HG03097 (cell line): ENCODE results near the gene SELPLG.
A peak's percentile ranks its signal among the peaks of the same experiment; 100 is the strongest.
"Not testable (repeated sequence)": the region's sequence is repeated elsewhere in the genome, so short reads cannot be mapped to it uniquely, and the experiment has no call there.

ENCODE experiments used
- ATAC-seq: cut with Tn5 transposase; IDR thresholded peaks from one replicate; pipeline ENCODE4 v1.9.1; 2021; ENCODE audit not compliant: unreplicated experiment, low FRiP score

The SELPLG gene

DNA sequence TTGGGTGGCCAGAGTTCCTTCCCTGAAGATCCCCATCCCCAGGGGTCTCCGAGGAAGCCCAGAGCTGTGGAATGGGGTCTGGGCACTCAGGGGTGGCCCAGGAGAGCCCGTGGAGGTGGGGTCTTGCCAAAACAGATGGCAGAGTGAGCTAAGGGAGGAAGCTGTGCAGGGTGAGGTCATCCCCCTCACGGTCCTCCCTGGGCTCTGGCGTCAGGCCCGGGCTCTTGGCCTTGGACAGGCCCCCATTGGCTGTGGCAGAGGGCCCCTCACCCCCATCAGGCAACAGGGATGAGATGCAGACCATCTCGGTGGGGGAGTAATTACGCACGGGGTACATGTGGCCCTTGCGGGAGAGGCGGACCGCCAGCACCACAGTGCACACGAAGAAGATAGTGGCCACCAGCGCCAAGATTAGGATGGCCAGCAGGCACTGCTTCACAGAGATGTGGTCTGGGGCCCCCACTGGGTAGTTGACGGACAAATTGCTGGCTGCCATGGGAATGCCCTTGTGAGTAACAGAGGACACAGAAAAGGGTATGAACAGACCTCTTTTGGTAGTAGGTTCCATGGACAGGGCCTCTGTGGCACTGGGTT is 10.7 kb downstream of the SELPLG start:
- ATAC-seq, result no peak

DNA sequence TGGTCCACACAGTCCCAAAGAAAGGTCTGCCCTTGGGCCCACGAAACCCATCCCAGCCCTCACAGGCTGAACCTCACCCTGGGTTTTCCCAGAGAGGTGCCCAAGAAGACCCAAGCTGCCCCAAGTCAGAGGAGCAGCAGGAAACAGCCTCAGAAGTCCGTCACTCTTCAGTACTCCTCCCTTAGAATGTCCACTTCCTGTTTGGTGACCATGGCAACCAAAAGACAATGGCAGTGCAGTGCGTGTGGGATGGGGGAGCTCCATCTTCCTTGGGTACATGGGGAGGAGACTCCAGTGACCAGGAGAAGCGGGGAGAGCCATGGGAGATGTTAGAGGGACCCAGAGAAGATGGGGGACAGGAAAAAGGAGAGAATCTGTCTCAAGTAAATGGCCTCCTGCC is 11.3 kb downstream of the SELPLG start:
- no peak for ATAC-seq

DNA sequence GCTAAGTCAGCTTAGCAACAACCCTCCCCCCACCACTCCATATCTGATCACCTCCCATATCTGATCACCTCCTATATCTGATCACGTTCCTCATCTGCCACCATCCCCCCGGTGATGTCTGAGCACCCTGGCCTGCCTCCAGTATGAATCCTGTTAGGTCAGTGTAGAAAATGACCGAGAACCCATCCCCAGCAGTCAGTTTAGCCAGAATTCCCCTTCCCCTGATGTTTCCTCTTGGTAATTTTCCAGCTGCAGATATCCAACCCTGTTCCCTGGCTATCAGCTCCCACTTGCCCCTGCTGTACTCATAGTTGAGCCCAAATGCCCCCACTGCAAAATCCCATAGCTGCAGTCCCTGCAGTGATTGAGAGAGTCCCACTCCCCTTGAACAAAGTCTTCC is 12.5 kb downstream of the SELPLG start:
- no peak for ATAC-seq

DNA sequence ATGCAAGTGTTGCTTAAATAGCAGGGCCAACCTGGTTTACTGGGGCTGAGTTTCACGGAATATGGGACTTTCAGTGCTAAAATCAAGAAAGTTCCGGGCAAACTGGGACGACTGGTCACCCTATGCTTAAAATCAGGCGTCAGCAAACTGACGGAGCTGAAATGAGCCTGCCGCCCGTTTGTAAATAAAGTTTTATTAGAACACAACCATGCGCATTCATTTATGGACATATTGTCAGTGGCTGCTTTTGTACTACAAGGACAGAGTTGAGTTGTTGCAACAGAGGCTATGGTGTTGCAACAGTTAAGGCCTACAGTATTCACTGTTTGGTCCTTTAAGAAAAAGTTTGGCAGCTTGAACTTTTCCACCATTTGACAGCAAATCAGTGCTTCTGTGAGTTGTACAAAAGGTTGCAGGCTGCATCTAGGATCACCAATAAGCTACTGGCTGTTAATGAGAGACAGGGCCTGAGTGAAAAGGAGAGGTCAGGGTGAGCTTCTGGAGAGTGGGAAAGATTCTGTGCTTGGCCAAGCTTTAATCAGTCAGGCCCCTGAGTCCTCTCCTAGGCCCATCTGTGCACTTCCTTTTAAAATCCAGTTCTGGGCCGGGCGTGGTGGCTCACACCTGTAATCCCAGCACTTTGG is 13.3 kb downstream of the SELPLG start:
- ATAC-seq, result no peak

DNA sequence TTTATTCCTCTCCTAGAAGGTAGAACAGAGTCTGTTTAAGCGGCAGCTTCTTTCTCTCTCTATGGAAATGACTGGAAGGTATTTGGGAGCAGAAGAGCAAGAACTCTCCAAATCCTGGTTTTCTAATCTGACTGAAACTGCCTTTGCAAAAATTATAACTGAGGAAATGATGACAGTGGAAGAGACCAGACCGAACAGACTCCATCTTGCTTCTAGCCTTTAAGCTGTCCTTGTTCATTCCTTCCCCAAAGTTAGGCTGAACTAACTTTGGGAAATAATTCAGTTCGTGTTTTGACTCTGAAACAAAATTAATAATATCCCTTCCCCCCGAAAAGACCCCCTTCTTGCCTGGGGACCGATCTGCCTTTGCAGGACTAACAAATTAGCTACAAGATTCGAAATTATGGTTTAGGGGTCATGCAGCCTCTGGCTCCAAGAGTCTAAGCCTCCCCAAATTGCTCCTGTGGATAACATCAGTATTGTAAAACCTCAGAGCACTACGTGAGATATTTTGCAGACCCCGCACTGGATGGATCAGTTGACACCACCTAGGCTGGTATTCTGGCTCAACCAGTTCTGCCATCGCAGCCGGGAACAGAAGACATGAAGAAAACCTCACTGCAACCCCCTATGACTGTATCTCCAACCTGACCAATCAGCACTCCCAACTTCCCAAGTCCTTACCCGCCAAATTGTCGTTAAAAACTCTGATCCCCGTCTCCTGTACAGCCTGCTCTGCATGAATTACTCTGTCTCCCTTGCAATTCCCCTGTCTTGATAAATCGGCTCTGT is 14.1 kb downstream of the SELPLG start:
- no peak for ATAC-seq

DNA sequence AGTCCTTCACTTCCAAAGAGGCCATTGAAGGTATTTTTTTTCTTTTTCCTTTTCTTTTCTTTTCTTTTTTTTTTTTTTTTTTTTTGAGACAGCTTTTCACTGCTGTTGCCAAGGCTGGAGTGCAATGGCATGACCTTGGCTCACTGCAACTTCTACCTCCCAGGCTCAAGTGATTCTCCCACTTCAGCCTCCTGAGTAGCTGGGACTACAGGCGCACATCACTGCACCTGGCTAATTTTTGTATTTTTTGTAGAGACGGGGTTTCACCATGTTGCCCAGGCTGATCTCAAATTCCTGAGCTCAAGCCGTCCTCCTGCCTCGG is 14.8 kb downstream of the SELPLG start:
- not testable (repeated sequence) for ATAC-seq

DNA sequence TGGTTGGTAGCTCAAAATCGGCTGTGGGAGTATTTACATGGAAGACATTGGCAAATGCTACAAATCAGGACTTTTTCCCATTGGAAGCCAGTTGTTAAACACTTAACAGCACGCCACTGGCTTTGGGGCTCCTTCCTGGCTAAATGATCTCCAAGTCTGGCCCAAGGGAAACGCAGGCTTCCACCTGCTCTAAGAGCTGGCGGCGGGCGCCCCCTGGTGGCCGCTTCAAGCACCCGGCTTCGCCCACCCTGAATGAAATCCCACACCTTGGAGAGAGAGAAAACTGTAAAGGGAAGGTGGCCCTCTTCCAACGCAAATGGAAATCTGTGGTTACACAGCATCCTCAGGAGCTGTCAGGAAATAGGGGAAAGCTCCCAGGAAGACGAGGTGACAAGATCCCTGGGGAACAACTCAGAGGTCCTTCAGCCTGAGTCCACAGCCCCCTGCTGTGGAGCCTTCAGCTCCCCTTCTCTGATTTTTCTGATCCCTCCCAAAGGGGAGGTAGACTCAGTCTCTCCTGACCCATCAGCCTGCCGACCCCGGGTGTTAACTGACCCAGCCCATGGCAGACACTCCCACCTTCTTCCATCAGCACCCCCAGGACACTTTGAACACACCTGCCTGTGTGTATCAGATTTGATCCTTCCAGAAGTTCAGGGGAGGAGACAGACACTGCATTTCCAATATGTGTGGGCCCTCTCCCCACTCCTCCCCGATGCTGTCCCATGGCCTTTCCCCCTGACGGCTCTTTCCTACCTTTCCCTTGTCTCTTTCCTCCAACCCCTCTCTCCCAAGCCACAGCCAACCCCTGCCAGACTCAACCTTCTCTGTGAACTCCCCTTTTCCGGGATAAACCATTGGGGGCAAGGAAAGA is 15.4 kb downstream of the SELPLG start:
- no peak for ATAC-seq

DNA sequence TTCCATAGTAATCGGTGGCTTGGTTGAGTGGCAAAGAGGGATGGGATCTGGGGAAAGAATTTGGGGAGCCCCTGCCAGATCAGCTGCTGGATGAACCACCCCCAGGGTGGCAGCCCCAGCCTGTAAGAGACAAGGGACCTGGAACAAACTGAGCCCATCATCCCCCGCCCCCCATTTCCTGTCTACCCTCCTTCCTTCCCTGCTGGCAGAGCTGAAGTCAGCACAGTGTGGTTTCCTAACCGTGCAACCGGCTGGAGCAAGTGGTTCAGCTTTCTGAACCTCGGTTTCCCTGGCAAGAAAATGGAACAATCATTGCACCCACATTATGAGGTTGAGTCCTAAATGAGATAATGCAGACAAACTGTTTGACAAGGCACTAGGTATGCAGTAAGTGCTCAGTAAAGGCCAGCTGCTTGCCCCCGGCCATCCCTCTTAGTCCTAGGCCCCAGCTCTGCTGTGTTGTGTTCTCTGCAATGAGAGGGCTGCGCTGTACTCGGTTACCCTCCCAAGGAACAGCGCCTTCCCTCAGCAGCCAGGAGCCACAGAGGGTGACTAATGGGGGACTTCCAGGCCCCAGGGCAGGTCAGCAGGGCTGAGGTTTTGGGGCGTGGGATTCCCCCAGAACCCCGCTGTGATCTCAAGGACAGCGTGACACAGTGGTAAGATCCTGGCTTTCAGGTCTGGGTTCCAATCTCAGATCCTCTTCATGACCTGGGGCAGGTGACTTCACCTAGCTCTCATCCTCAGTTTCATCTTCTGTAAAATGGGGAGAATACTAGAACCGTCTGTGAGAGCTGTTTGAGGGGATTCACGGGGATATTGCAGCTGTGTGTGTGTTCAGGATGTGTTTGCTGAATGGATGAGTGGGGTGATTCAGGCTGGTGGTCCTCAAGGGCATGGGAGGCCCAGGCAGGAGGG is 16.5 kb downstream of the SELPLG start:
- ATAC-seq, result peak; percentile 78

DNA sequence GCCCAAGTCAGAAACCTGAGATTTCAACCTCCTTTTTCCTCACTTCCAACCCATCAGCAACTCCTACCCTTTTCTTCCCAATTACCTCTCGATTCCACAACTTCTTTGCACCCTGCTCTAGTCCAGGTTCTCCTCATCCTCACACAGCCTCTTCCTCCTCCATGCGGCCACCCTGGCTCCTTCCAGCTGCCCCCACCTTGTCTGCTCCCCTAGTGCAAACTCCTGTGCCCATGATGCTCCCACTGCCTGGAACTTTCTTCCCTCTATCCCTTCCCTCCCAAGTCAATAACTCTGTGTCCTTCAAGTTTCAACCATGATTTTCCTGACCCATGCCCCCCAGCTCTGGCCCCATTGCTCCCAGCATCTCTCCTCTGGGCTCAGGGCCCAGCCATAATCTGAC is 17.3 kb downstream of the SELPLG start:
- no peak for ATAC-seq

DNA sequence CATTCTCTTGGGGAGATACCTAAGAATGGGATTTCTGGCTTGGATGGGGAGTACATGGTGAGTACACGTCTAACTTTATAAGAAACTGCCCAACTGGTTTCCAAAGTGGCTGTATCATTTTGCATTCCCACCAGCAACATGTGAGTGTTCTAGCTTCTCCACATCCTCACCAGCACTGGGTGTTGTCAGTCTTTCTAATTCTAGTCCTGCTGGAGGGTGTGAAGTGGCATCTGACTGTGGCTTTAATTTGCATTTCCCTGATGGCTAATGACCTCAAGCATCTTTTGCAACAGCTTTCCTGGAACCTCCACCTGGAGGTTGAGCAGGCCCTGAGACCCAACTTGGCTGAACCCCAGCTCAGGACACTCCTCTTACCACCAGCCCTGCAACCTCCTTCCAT is 17.8 kb downstream of the SELPLG start:
- ATAC-seq, result no peak

DNA sequence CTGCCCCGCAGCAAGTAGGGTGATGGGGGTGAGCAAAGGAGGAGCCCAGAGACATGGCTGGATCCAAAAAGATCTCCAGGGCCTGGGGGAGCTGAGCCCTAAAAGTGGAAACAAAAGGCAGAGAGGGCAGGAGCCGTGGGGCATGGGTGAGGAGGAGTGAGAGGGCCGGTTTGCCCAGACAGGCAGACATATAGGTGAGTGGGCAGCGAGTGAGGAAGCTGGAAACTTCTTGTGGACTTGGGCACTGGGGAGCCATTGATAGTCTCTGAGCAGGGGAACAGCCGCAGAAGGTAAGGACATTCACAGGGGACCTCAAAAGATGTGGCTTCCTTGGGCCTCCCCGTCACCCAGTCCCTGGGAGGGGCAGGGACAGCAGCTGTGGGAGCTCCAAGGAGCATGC is 19.1 kb downstream of the SELPLG start:
- no peak for ATAC-seq

DNA sequence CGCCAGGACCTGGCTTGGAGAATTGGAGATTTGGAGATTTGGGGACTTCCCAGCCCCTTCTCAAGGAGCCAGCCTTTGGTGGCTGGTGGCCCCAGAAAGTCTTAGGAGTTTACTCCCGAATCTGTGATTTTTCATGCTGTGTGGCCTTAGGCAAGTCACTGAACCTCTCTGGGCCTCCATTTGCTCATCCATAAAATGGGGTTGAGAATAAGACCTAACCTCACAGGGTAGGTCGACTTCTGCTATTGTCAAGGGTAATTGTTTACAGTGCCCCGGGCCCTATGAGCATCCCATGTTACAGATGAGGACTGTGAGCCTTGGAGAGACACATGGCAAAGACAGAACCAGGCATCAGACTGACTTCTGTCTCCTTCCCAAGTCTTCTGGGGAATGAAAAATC is 19.7 kb downstream of the SELPLG start:
- no peak for ATAC-seq

DNA sequence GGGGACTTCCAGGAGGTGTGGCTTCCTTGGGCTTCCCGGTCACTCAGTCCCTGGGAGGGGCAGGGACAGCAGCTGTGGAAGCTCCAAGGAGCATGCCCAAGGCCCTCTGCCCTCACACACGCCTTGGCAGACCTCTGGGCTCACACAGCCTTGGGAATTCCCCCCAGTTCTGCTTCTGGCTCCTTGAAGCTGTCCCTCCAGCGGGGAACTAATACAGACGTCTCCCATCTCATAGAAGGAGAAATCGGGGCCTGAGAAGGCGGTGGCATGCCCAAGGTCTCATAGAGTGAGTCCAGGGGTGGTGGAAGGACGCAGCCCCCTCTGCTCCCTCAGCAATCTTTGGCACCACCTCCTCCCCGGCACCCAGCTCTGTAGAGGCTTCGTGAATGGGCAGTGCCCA is 20.1 kb downstream of the SELPLG start:
- no peak for ATAC-seq

DNA sequence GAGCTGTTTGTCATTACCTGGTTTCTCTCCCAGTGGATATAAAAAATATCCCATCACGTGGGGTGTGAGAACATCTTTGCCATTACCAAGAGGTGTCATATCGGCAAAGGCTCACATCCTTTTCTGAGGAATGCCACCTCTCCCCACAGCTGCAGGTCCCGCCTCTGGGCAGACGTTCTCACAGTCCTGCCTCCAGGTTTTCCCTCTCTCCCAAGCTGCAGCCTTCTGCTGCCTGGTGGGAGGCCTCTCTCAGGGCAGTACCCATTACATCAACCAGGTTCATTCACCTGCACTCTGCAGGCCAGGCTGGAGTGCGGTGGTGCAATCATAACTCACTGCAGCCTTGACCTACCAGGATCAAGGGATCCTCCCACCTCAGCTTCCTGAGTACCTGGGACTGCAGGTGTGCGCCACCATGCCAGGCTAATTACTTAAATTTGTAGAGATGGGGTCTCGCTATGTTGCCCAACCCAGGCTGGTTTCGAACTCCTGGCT is 20.9 kb downstream of the SELPLG start:
- ATAC-seq, result no peak

DNA sequence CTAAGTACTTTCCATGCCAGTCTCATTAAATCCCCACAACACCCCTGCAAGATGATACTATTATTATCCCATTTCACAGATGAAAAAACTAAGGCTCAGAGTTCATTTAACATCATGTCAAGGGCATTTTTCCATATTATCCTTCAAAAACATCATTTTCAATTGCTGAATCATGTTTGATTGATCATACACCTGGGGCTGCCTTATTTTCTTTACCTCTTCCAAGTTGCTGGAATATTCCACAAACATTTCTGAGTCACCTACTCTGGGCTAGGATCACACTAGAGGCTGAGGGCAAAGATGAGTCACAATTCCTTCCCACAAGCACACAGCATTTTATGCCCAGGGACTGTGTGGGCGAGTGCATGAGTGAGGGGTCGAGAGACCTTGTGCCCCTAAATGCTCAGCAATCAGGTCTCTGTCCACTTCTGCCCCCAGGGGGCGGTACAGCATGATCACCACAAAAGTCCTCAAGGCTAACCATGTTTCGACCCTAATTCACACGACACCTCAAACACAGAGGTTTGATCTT is 21.7 kb downstream of the SELPLG start:
- no peak for ATAC-seq

DNA sequence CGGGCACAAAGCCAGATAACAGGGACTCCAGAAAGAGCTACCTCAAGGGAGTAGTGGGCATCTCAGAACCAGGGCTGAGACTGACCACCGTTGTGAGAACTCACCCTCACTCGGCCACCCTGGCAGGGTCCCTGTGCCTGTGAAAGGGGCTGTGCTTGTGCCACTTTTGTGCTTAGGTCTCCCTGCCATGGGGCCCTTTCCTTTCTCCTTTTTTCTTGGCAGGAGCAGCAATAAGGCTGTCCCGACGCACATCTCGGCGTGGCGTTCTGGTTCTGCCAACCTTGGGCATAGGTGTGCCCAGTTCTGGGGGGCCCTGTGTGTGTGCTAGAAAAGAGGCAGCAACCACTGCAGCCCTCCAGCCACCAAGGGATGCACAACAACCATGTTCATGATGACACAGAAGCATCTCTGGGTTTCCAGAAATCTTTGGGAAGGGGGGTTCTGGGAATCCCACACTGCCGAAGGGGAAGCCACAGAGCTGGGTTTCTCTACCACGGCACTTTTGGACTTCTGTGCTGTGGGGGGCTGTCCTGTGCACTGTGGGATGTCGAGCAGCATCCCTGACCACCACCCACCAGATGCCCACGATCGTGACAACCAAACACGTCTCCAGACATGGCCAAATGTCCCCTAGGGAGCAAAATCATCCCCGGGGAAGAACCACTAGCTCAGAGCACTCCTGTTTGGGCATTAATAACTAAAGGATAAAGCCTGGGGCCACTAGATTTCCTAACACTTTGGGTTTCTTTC is 22.7 kb downstream of the SELPLG start:
- ATAC-seq, result no peak

DNA sequence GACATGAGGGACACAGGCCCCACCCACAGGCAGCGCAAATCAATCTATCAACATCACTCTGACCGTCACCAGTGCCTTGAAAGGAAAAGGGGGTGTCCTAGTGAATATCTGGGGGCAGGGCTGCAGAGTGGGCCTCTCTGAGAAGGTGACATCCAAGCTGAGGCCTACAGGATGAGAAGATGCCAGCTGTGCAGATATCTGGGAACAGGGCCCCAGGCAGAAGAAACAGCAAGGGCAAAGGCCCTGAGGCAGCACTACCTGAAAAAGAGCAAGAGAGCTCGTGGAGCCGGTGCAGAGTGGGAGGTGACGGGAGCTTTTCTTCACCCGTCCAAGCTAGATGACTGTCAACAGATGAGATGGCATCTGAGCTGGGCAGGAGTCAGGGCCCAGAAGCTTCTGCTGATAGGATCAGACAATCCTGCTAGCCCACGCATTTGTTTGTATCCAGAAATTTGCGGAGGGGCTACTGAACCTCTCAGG is 23.3 kb downstream of the SELPLG start:
- ATAC-seq, result no peak

DNA sequence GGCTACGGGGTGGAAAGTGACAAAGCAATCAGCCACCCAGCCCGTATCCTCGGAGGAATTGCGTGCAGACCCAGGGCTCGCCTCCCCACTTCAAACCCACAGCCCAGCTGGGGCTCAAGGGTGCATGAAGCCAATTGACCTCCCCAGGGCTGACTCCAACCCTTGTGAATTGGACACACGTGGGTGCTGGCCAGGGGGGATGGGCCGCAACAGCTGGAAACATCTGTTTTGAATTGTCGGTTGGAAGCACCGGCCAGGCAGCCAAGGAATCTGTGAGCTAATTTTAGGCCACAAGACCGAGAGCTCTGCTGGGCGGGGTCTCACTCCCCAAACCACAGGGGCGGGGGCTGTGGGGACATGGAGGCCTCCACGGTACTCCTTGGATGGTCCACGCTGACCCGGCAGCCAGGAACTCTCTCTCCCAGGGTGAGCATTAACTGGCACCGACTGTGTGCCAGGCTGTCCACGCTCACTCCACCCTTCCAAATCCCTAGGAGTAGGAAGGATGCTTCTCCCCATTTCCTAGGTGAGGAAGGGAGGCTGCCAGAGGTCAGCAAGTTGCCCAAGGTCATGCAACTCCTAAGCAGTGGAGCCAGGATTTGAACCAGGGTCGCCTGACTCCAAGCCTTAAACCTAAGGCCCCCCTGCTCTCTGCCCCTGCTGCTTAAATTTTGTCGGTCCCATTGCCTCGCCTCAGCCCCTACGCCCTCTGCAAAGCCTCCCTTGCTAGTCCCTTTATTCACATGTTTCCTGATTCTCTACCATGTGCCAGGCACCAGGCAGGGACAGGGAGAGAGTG is 24.0 kb downstream of the SELPLG start:
- no peak for ATAC-seq
